ENCODE results near the gene NAGLU. TPM values are rescaled to one million over a fixed set of nuclear protein-coding genes. Genes with fewer than 3 reads are reported as not detected.

Gene NAGLU
- total and polyA plus RNA-seq, 5 donors from 2014 or later, result 9.2 to 17.2 (median 11.8) TPM

GRCh38 chr17:42517516-42517915, 18.5 kb upstream of the NAGLU start:
- peaks cover 14% of the 10 kb centered on the region for H3K36me3 Mint-ChIP-seq
- ATAC-seq (ENCODE audit: low read depth in 2 of 2), result peak; percentile 70 to 74
- no peak overlapping the region for H3K4me3 ChIP-seq (ENCODE audit: low read depth, low read length)
- H3K27me3 ChIP-seq (ENCODE audit: control insufficient read depth, insufficient read depth, low read length), result no peaks in the 10 kb centered on the region
- no peaks in the 10 kb centered on the region for H3K9me3 ChIP-seq (ENCODE audit: control insufficient read depth in 2 of 2, low read length in 2 of 2)
- H3K36me3 ChIP-seq (ENCODE audit: control insufficient read depth, insufficient read depth, low read length), result peaks cover 4% of the 10 kb centered on the region
- DNase-seq, result peak; percentile 64 to 77 (median 71)
- no peaks in the 10 kb centered on the region for H3K9me3 Mint-ChIP-seq
- no peaks in the 10 kb centered on the region for H3K27me3 Mint-ChIP-seq
- peaks cover 4% of the 10 kb centered on the region for H3K4me1 ChIP-seq (ENCODE audit: control insufficient read depth, insufficient read depth, low read length, poor library complexity, severe bottlenecking)
- no peak overlapping the region for H3K27ac ChIP-seq (ENCODE audit: insufficient read depth, low read length, poor library complexity, severe bottlenecking)
- H3K27ac Mint-ChIP-seq, result no peak overlapping the region
- no peak overlapping the region for H3K4me3 Mint-ChIP-seq
- H3K4me1 Mint-ChIP-seq, result peaks cover 0 to 9% (median 2%) of the 10 kb centered on the region in 4 donors

- H3K27ac Mint-ChIP-seq, result no peak overlapping the region
- Histone ChIP-seq H3K36me3 (ENCODE audit: control insufficient read depth, insufficient read depth, low read length) (peaks cover 4% of the 10 kb centered on the region), H3K4me3 (ENCODE audit: low read depth, low read length) (no peak overlapping the region), H3K9me3 (ENCODE audit: control insufficient read depth in 2 of 2, low read length in 2 of 2) (no peaks in the 10 kb centered on the region), H3K4me1 (ENCODE audit: control insufficient read depth, insufficient read depth, low read length, poor library complexity, severe bottlenecking) (peaks cover 4% of the 10 kb centered on the region), H3K27ac (ENCODE audit: insufficient read depth, low read length, poor library complexity, severe bottlenecking) (no peak overlapping the region), H3K27me3 (ENCODE audit: control insufficient read depth, insufficient read depth, low read length) (no peaks in the 10 kb centered on the region)
- no peak overlapping the region for H3K4me3 Mint-ChIP-seq
- no peak for ATAC-seq (ENCODE audit: low read depth in 2 of 2)
- DNase-seq, result no peak
- H3K4me1 Mint-ChIP-seq, result peaks cover 0 to 9% (median 2%) of the 10 kb centered on the region in 4 donors
- no peaks in the 10 kb centered on the region for H3K27me3 Mint-ChIP-seq
- no peaks in the 10 kb centered on the region for H3K9me3 Mint-ChIP-seq
- H3K36me3 Mint-ChIP-seq, result peaks cover 17% of the 10 kb centered on the region
Measured at GRCh38 chr17:42518046-42518754, 17.8 kb upstream of the NAGLU start.

GRCh38 chr17:42518755-42519545, 17.1 kb upstream of the NAGLU start:
- no peak overlapping the region for H3K4me3 Mint-ChIP-seq
- Histone ChIP-seq H3K27ac (ENCODE audit: insufficient read depth, low read length, poor library complexity, severe bottlenecking) (no peak overlapping the region), H3K9me3 (ENCODE audit: control insufficient read depth in 2 of 2, low read length in 2 of 2) (no peaks in the 10 kb centered on the region), H3K4me3 (ENCODE audit: low read depth, low read length) (no peak overlapping the region), H3K4me1 (ENCODE audit: control insufficient read depth, insufficient read depth, low read length, poor library complexity, severe bottlenecking) (peaks cover 4% of the 10 kb centered on the region), H3K36me3 (ENCODE audit: control insufficient read depth, insufficient read depth, low read length) (peaks cover 4% of the 10 kb centered on the region), H3K27me3 (ENCODE audit: control insufficient read depth, insufficient read depth, low read length) (no peaks in the 10 kb centered on the region)
- DNase-seq, result no peak
- H3K36me3 Mint-ChIP-seq, result peaks cover 20% of the 10 kb centered on the region
- H3K9me3 Mint-ChIP-seq, result no peaks in the 10 kb centered on the region
- H3K27ac Mint-ChIP-seq, result no peak overlapping the region
- no peak for ATAC-seq (ENCODE audit: low read depth in 2 of 2)
- H3K4me1 Mint-ChIP-seq, result peaks cover 0 to 9% (median 2%) of the 10 kb centered on the region in 4 donors
- H3K27me3 Mint-ChIP-seq, result no peaks in the 10 kb centered on the region

- H3K36me3 ChIP-seq (ENCODE audit: control insufficient read depth, insufficient read depth, low read length), result peaks cover 4% of the 10 kb centered on the region
- peaks cover 0 to 9% (median 5%) of the 10 kb centered on the region in 4 donors for H3K4me1 Mint-ChIP-seq
- ATAC-seq (ENCODE audit: low read depth in 2 of 2), result no peak
- no peaks in the 10 kb centered on the region for H3K9me3 Mint-ChIP-seq
- H3K4me3 ChIP-seq (ENCODE audit: low read depth, low read length), result no peak overlapping the region
- H3K27me3 ChIP-seq (ENCODE audit: control insufficient read depth, insufficient read depth, low read length), result no peaks in the 10 kb centered on the region
- no peak overlapping the region for H3K27ac ChIP-seq (ENCODE audit: insufficient read depth, low read length, poor library complexity, severe bottlenecking)
- no peaks in the 10 kb centered on the region for H3K27me3 Mint-ChIP-seq
- peaks cover 18% of the 10 kb centered on the region for H3K36me3 Mint-ChIP-seq
- no peak for DNase-seq
- H3K4me1 ChIP-seq (ENCODE audit: control insufficient read depth, insufficient read depth, low read length, poor library complexity, severe bottlenecking), result peaks cover 4% of the 10 kb centered on the region
- H3K9me3 ChIP-seq (ENCODE audit: control insufficient read depth in 2 of 2, low read length in 2 of 2), result no peaks in the 10 kb centered on the region
- no peak overlapping the region for H3K27ac Mint-ChIP-seq
- H3K4me3 Mint-ChIP-seq, result no peak overlapping the region
Measured at GRCh38 chr17:42519546-42520491, 16.2 kb upstream of the NAGLU start.

- H3K36me3 Mint-ChIP-seq, result peaks cover 15% of the 10 kb centered on the region
- Histone ChIP-seq H3K4me1 (ENCODE audit: control insufficient read depth, insufficient read depth, low read length, poor library complexity, severe bottlenecking) (peaks cover 4% of the 10 kb centered on the region), H3K9me3 (ENCODE audit: control insufficient read depth in 2 of 2, low read length in 2 of 2) (no peaks in the 10 kb centered on the region), H3K27me3 (ENCODE audit: control insufficient read depth, insufficient read depth, low read length) (no peaks in the 10 kb centered on the region), H3K27ac (ENCODE audit: insufficient read depth, low read length, poor library complexity, severe bottlenecking) (no peak overlapping the region), H3K36me3 (ENCODE audit: control insufficient read depth, insufficient read depth, low read length) (peaks cover 4% of the 10 kb centered on the region), H3K4me3 (ENCODE audit: low read depth, low read length) (no peak overlapping the region)
- H3K4me3 Mint-ChIP-seq, result no peak overlapping the region
- no peaks in the 10 kb centered on the region for H3K9me3 Mint-ChIP-seq
- DNase-seq (peak in 1 of 3 donors; percentile 24), ATAC-seq (ENCODE audit: low read depth in 2 of 2) (no peak)
- peaks cover 0 to 9% (median 5%) of the 10 kb centered on the region in 4 donors for H3K4me1 Mint-ChIP-seq
- H3K27ac Mint-ChIP-seq, result no peak overlapping the region
- H3K27me3 Mint-ChIP-seq, result no peaks in the 10 kb centered on the region
Measured at GRCh38 chr17:42520540-42520951, 15.5 kb upstream of the NAGLU start.

- peaks cover 15% of the 10 kb centered on the region for H3K36me3 Mint-ChIP-seq
Measured at GRCh38 chr17:42521036-42521435, 15.0 kb upstream of the NAGLU start.

GRCh38 chr17:42521666-42522262, 14.3 kb upstream of the NAGLU start:
- no peaks in the 10 kb centered on the region for H3K27me3 ChIP-seq (ENCODE audit: control insufficient read depth, insufficient read depth, low read length)
- H3K9me3 ChIP-seq (ENCODE audit: control insufficient read depth in 2 of 2, low read length in 2 of 2), result no peaks in the 10 kb centered on the region
- peaks cover 4% of the 10 kb centered on the region for H3K36me3 ChIP-seq (ENCODE audit: control insufficient read depth, insufficient read depth, low read length)
- H3K27me3 Mint-ChIP-seq, result no peaks in the 10 kb centered on the region
- H3K27ac ChIP-seq (ENCODE audit: insufficient read depth, low read length, poor library complexity, severe bottlenecking), result no peak overlapping the region
- H3K4me3 ChIP-seq (ENCODE audit: low read depth, low read length), result no peak overlapping the region
- ATAC-seq (ENCODE audit: low read depth in 2 of 2) (no peak), DNase-seq (no peak)
- no peak overlapping the region for H3K4me3 Mint-ChIP-seq
- no peak overlapping the region for H3K27ac Mint-ChIP-seq
- peaks cover 4% of the 10 kb centered on the region for H3K4me1 ChIP-seq (ENCODE audit: control insufficient read depth, insufficient read depth, low read length, poor library complexity, severe bottlenecking)
- peaks cover 15% of the 10 kb centered on the region for H3K36me3 Mint-ChIP-seq
- H3K4me1 Mint-ChIP-seq, result peaks cover 0 to 7% (median 5%) of the 10 kb centered on the region in 4 donors
- H3K9me3 Mint-ChIP-seq, result no peaks in the 10 kb centered on the region

More at GRCh38 chr17:42521036-42521435, 15.0 kb upstream of the NAGLU start:
- ATAC-seq (ENCODE audit: low read depth in 2 of 2) (no peak), DNase-seq (no peak)
- H3K27ac ChIP-seq (ENCODE audit: insufficient read depth, low read length, poor library complexity, severe bottlenecking), result no peak overlapping the region
- Mint-ChIP-seq H3K4me3 (peak overlapping the region in 1 of 4 donors; percentile 32), H3K4me1 (peaks cover 0 to 9% (median 5%) of the 10 kb centered on the region in 4 donors), H3K9me3 (no peaks in the 10 kb centered on the region), H3K27ac (no peak overlapping the region), H3K27me3 (no peaks in the 10 kb centered on the region)
- no peak overlapping the region for H3K4me3 ChIP-seq (ENCODE audit: low read depth, low read length)
- no peaks in the 10 kb centered on the region for H3K27me3 ChIP-seq (ENCODE audit: control insufficient read depth, insufficient read depth, low read length)
- H3K36me3 ChIP-seq (ENCODE audit: control insufficient read depth, insufficient read depth, low read length), result peaks cover 4% of the 10 kb centered on the region
- peaks cover 4% of the 10 kb centered on the region for H3K4me1 ChIP-seq (ENCODE audit: control insufficient read depth, insufficient read depth, low read length, poor library complexity, severe bottlenecking)
- H3K9me3 ChIP-seq (ENCODE audit: control insufficient read depth in 2 of 2, low read length in 2 of 2), result no peaks in the 10 kb centered on the region
